ENCODE results near the gene ETS1.
A peak's percentile ranks its signal among the peaks of the same experiment; 100 is the strongest.

ETS1 gene

GRCh38 chr11:128497061-128497775 is 90.1 kb downstream of the ETS1 start:
- DNase-seq (ENCODE audit: low read depth): peak; percentile 89
- TF ChIP-seq MYC (IDR thresholded peaks at IDR 0.05; ENCODE audit: low read depth, low read length) (peak; percentile 40; the same call in 1 of the 2 replicates), CTCF (IDR thresholded peaks at IDR 0.05; ENCODE audit: low read depth, low read length) (no peak), POLR2A (IDR thresholded peaks at IDR 0.05; ENCODE audit: extremely low read depth, insufficient read length) (no peak), MAX (IDR thresholded peaks at IDR 0.05; ENCODE audit: low read depth, low read length) (peak; percentile 62)
- peak overlapping the region; percentile 41 for H3K4me3 ChIP-seq (ENCODE audit: low read depth, low read length)

GRCh38 chr11:128496692-128497060 is 90.7 kb downstream of the ETS1 start:
- peak; percentile 94 for DNase-seq (ENCODE audit: low read depth)
- peak overlapping the region; percentile 41 for H3K4me3 ChIP-seq (ENCODE audit: low read depth, low read length)
- TF ChIP-seq POLR2A (IDR thresholded peaks at IDR 0.05; ENCODE audit: extremely low read depth, insufficient read length) (no peak), MYC (IDR thresholded peaks at IDR 0.05; ENCODE audit: low read depth, low read length) (peak; percentile 15; the same call in 1 of the 2 replicates), MAX (IDR thresholded peaks at IDR 0.05; ENCODE audit: low read depth, low read length) (no peak), CTCF (IDR thresholded peaks at IDR 0.05; ENCODE audit: low read depth, low read length) (no peak)

- DNase-seq (ENCODE audit: low read depth): no peak
- H3K4me3 ChIP-seq (ENCODE audit: low read depth, low read length): peak overlapping the region; percentile 35
- TF ChIP-seq MAX (IDR thresholded peaks at IDR 0.05; ENCODE audit: low read depth, low read length) (no peak), CTCF (IDR thresholded peaks at IDR 0.05; ENCODE audit: low read depth, low read length) (no peak), MYC (IDR thresholded peaks at IDR 0.05; ENCODE audit: low read depth, low read length) (no peak), POLR2A (IDR thresholded peaks at IDR 0.05; ENCODE audit: extremely low read depth, insufficient read length) (no peak)
Observed at GRCh38 chr11:128496249-128496648, 91.1 kb downstream of the ETS1 start.

- no peak for DNase-seq (ENCODE audit: low read depth)
- TF ChIP-seq MAX (IDR thresholded peaks at IDR 0.05; ENCODE audit: low read depth, low read length): no peak
- no peak for TF ChIP-seq CTCF (IDR thresholded peaks at IDR 0.05; ENCODE audit: low read depth, low read length)
- TF ChIP-seq POLR2A (IDR thresholded peaks at IDR 0.05; ENCODE audit: extremely low read depth, insufficient read length): no peak
- TF ChIP-seq MYC (IDR thresholded peaks at IDR 0.05; ENCODE audit: low read depth, low read length): no peak
- H3K4me3 ChIP-seq (ENCODE audit: low read depth, low read length): no peak overlapping the region
Observed at GRCh38 chr11:128494418-128495332, 92.7 kb downstream of the ETS1 start.

GRCh38 chr11:128493570-128493965 is 93.8 kb downstream of the ETS1 start:
- no peak for DNase-seq (ENCODE audit: low read depth)
- TF ChIP-seq CTCF (IDR thresholded peaks at IDR 0.05; ENCODE audit: low read depth, low read length) (no peak), POLR2A (IDR thresholded peaks at IDR 0.05; ENCODE audit: extremely low read depth, insufficient read length) (no peak), MYC (IDR thresholded peaks at IDR 0.05; ENCODE audit: low read depth, low read length) (no peak), MAX (IDR thresholded peaks at IDR 0.05; ENCODE audit: low read depth, low read length) (no peak)
- no peak overlapping the region for H3K4me3 ChIP-seq (ENCODE audit: low read depth, low read length)
